Measurements from ENCODE around the gene B3GNT8.
"Not testable (repeated sequence)": the region's sequence is repeated elsewhere in the genome, so short reads cannot be mapped to it uniquely, and the experiment has no call there.

The B3GNT8 gene

GRCh38 chr19:41384351-41384750 lies 42.8 kb downstream of the B3GNT8 start:
- no peak for DNase-seq

GRCh38 chr19:41381536-41381935 lies 45.6 kb downstream of the B3GNT8 start:
- DNase-seq: not testable (repeated sequence)

- DNase-seq: no peak
Measured at GRCh38 chr19:41377977-41378709, 49.0 kb downstream of the B3GNT8 start.

- DNase-seq: no peak
Measured at GRCh38 chr19:41376998-41377365, 50.2 kb downstream of the B3GNT8 start.

GRCh38 chr19:41376241-41376997 lies 50.8 kb downstream of the B3GNT8 start, which contains the start of gene TMEM91:
Gene TMEM91, plus strand, starts transcription at chr19:41376533. Its CDS starts 1,777 bp downstream, at chr19:41378310.
- DNase-seq: no peak

All from activated CD4-positive, CD25-positive, alpha-beta regulatory T cell (primary cell).